ENCODE measurements around the gene HMX3. TPM values are rescaled to one million over a fixed set of nuclear protein-coding genes. Genes with fewer than 3 reads are reported as not detected.

HMX3 gene
- total RNA-seq, 6 experiments from 2014 or later, result not detected

- Mint-ChIP-seq H3K36me3 (ENCODE audit: low read depth) (no peaks in the 10 kb centered on the region), H3K4me3 (no peak overlapping the region), H3K9me3 (no peaks in the 10 kb centered on the region), H3K4me1 (ENCODE audit: low read depth) (peaks cover 23% of the 10 kb centered on the region), H3K27ac (no peak overlapping the region), H3K27me3 (ENCODE audit: insufficient read depth) (peaks cover 69% of the 10 kb centered on the region)
- DNase-seq, result no peak
- TF ChIP-seq, protein P1, sequence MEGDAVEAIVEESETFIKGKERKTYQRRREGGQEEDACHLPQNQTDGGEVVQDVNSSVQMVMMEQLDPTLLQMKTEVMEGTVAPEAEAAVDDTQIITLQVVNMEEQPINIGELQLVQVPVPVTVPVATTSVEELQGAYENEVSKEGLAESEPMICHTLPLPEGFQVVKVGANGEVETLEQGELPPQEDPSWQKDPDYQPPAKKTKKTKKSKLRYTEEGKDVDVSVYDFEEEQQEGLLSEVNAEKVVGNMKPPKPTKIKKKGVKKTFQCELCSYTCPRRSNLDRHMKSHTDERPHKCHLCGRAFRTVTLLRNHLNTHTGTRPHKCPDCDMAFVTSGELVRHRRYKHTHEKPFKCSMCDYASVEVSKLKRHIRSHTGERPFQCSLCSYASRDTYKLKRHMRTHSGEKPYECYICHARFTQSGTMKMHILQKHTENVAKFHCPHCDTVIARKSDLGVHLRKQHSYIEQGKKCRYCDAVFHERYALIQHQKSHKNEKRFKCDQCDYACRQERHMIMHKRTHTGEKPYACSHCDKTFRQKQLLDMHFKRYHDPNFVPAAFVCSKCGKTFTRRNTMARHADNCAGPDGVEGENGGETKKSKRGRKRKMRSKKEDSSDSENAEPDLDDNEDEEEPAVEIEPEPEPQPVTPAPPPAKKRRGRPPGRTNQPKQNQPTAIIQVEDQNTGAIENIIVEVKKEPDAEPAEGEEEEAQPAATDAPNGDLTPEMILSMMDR (IDR thresholded peaks at IDR 0.05), result no peak
Measured at GRCh38 chr10:123134915-123135414, 805 bp upstream of the HMX3 start.

GRCh38 chr10:123136221-123136805, 543 bp downstream of the HMX3 start:
- no peak for DNase-seq
- Mint-ChIP-seq H3K27ac (no peak overlapping the region), H3K27me3 (ENCODE audit: insufficient read depth) (peaks cover 73% of the 10 kb centered on the region)

DNA sequence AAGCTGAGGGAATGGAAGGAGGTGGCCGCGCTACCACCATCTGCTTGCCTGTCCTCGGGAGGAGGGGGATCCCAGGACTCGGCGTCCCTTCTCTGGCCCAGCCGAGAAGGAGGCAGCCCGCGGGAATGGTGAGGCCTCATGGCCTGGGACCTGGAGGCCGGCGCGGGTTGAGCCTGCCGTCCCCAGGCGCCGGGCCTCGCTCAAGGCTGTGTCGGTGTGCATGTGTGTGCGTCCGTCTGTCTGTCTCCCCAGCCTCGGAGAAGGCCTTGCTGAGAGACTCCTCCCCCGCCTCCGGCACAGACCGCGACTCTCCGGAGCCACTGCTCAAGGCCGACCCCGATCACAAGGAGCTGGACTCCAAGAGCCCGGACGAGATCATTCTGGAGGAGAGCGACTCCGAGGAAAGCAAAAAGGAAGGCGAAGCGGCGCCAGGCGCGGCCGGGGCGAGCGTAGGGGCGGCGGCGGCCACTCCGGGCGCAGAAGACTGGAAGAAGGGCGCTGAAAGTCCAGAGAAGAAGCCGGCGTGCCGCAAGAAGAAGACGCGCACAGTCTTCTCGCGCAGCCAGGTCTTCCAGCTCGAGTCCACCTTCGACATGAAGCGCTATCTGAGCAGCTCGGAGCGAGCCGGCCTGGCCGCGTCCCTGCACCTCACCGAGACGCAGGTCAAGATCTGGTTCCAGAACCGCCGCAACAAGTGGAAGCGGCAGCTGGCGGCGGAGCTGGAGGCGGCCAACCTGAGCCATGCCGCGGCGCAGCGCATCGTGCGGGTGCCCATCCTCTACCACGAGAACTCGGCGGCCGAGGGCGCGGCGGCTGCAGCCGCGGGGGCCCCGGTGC, 1.3 kb downstream of the HMX3 start:
- no peaks in the 10 kb centered on the region for H3K36me3 Mint-ChIP-seq (ENCODE audit: low read depth)
- no peak for DNase-seq
- peaks cover 23% of the 10 kb centered on the region for H3K4me1 Mint-ChIP-seq (ENCODE audit: low read depth)
- no peaks in the 10 kb centered on the region for H3K9me3 Mint-ChIP-seq
- TF ChIP-seq, protein P1 (IDR thresholded peaks at IDR 0.05), result no peak
- peaks cover 77% of the 10 kb centered on the region for H3K27me3 Mint-ChIP-seq (ENCODE audit: insufficient read depth)
- no peak overlapping the region for H3K4me3 Mint-ChIP-seq
- no peak overlapping the region for H3K27ac Mint-ChIP-seq

More at GRCh38 chr10:123136221-123136805, 543 bp downstream of the HMX3 start:
- no peaks in the 10 kb centered on the region for H3K36me3 Mint-ChIP-seq (ENCODE audit: low read depth)
- TF ChIP-seq, protein P1 (IDR thresholded peaks at IDR 0.05), result no peak
- H3K4me3 Mint-ChIP-seq, result no peak overlapping the region; the same call in 1 of the 2 replicates
- H3K4me1 Mint-ChIP-seq (ENCODE audit: low read depth), result peaks cover 23% of the 10 kb centered on the region
- no peaks in the 10 kb centered on the region for H3K9me3 Mint-ChIP-seq

GRCh38 chr10:123139165-123139520, 3.4 kb downstream of the HMX3 start:
- Mint-ChIP-seq H3K27ac (no peak overlapping the region), H3K36me3 (ENCODE audit: low read depth) (no peaks in the 10 kb centered on the region), H3K4me1 (ENCODE audit: low read depth) (peaks cover 11% of the 10 kb centered on the region), H3K9me3 (no peaks in the 10 kb centered on the region), H3K4me3 (peak overlapping the region; percentile 27; the same call in 1 of the 2 replicates), H3K27me3 (ENCODE audit: insufficient read depth) (peaks cover 81% of the 10 kb centered on the region)
- DNase-seq, result no peak
- TF ChIP-seq, protein P1 (IDR thresholded peaks at IDR 0.05), result no peak

DNA sequence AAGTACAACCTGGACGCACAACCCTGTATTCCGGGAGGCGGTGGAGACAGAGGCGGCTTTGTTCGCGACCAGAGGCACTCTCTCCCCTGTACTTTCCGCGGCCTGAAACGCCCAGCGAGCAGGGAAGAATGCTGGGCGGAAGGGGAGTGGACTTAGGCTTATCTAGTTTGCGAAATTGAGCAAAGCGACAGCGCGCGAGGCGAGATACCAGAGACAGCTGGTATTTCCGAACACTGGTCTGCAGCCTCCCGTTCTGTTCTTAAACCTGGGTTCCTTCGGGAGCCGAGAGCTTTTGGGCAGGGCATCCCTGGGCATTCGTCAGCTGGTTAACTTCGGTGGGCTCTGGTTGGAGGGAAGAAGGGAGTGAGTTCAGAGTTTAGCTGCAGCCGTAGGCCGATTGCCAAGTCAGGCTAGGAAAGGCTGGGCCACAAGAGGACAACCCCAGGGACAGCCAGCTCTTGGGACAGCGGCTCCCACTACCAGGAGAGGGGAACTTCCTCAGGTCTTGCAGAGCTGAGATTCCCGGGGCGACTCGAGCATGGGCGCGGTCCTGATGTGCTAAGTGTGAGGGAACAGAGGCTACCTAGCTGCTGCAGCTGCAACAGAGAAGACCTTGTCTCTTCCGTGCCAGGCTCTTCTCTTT, 3.9 kb downstream of the HMX3 start:
- Mint-ChIP-seq H3K9me3 (no peaks in the 10 kb centered on the region), H3K27me3 (ENCODE audit: insufficient read depth) (peaks cover 81% of the 10 kb centered on the region)

More for the DNA sequence above, 3.9 kb downstream of the HMX3 start:
- Mint-ChIP-seq H3K36me3 (ENCODE audit: low read depth) (no peaks in the 10 kb centered on the region), H3K4me1 (ENCODE audit: low read depth) (peaks cover 12% of the 10 kb centered on the region; the same call in 1 of the 2 replicates), H3K27ac (no peak overlapping the region), H3K4me3 (peak overlapping the region; percentile 27; the same call in 1 of the 2 replicates)
- DNase-seq, result no peak
- TF ChIP-seq, protein P1 (IDR thresholded peaks at IDR 0.05), result no peak

Measured in HFFc6 (cell line).